Left ventricle myocardium inferior (tissue), 1 donor: Measurements from ENCODE around the gene SAMD10. TPM values are rescaled to one million over a fixed set of nuclear protein-coding genes. Genes with fewer than 3 reads are reported as not detected.

Experiments used
- DNase-seq: peaks from one replicate; pipeline ENCODE4 v3.0.0-alpha.2; 2020
- H3K27ac ChIP-seq: fragments of 200-600 bp; replicated peaks from 2 replicates; pipeline ENCODE4 v1.8.0; 2021
- H3K27me3 ChIP-seq: fragments of 200-600 bp; 2 replicates; pipeline ENCODE4 v1.8.0; 2021; ENCODE audit warnings: low read depth
- H3K36me3 ChIP-seq: fragments of 200-600 bp; 2 replicates; pipeline ENCODE4 v1.8.0; 2021
- H3K4me1 ChIP-seq: fragments of 200-600 bp; 2 replicates; pipeline ENCODE4 v1.8.0; 2021
- H3K4me3 ChIP-seq: fragments of 200-600 bp; 2 replicates; pipeline ENCODE4 v1.8.0; 2021; ENCODE audit warnings: mild to moderate bottlenecking, moderate library complexity
- H3K9me3 ChIP-seq: fragments of 200-600 bp; replicated peaks from 2 replicates; pipeline ENCODE4 v1.8.0; 2021
- CTCF ChIP-seq: fragments of 200-600 bp; IDR thresholded peaks from 2 replicates; pipeline ENCODE4 v1.8.0; 2021; ENCODE audit warnings: antibody characterized with exemption, mild to moderate bottlenecking, borderline replicate concordance
- intact Hi-C: fragments of 100-400 bp; cut with micrococcal nuclease; formaldehyde crosslinking; loops from one replicate; pipeline ENCODE4 v1.11.0; 2022
- total RNA-seq: library from RNA; stranded (reverse); fragmentation: NEBNext Ultra II Directional; extraction: Animal tissue kit (Norgen Biotek cat#: 25700); gene quantifications from one replicate; pipeline ENCODE4 v1.2.1, GENCODE V29; 2021
- donor health status: DM: no; HTN: yes; CAD: no; lungs with severe emphysema.

The SAMD10 gene
- total RNA-seq, 1 donor from 2014 or later: 5.6 TPM

DNA sequence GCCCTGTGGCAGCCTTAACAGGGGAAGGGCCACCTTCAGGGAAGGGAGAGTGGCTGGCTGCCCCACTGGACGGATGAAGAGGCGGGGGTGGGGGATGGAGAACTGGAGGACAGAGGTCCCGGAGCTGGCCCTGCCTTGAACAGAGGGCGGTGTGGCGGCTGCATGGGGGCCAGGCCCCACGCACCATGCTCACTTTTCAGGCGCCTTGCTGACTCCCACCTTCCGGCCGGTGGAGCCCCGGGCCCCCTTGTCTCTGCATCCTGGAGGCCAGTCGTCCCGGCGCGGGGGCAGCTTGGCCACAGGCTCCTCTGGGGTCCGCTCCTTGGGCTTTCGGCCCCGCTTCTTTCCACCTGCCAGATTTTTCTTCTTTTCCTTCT lies 19.8 kb downstream of the SAMD10 start:
- intact Hi-C loops: no loop called here
- Histone ChIP-seq H3K4me1 (peaks cover 30% of the 10 kb centered on the region), H3K27me3 (no peaks in the 10 kb centered on the region), H3K9me3 (no peaks in the 10 kb centered on the region), H3K27ac (no peak overlapping the region), H3K36me3 (peaks cover 47% of the 10 kb centered on the region), H3K4me3 (no peak overlapping the region)
- TF ChIP-seq CTCF: no peak
- no peak for DNase-seq

DNA sequence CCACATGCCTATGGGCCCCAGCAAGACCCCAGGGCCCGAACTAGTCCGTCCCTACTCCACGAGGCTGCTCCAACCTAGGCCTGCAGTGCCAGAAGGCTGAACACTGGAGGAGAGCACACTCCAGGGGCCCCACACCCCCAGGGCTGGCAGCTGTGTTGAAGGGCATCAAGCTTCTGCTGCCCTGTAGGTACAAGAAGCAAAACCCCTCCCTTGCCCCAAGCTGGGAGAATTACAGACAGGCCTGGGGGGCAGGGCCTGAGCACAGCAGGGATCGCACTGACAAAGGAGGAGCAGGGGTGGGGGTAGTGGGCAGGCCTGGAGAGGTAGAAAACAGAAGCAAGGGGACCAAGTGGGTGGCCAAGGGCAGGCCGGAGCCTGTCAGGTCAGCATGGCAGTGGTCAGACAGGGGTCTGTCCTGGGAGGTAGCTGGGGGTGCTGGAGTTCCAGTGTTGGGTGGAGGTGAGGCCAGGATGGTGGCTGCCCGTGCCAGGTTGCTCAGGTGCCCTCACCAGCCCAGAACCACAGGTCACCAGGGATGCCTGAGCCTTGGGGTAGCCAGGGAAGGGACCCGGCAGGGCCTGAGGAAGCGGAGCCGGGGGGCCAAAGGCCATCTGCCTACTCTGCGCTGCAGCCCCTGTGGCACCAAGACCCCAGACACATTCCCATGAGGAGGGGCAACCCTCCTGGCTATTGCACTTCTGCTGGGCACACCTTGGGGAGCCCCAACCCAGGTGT lies 20.3 kb downstream of the SAMD10 start:
- H3K4me1 ChIP-seq: peaks cover 36% of the 10 kb centered on the region
- TF ChIP-seq CTCF: no peak
- no peak overlapping the region for H3K4me3 ChIP-seq
- peaks cover 42% of the 10 kb centered on the region for H3K36me3 ChIP-seq
- H3K27me3 ChIP-seq: no peaks in the 10 kb centered on the region
- no peak for DNase-seq
- intact Hi-C loops: no loop called here
- no peaks in the 10 kb centered on the region for H3K9me3 ChIP-seq
- H3K27ac ChIP-seq: no peak overlapping the region

- Histone ChIP-seq H3K27me3 (no peaks in the 10 kb centered on the region), H3K36me3 (peaks cover 35% of the 10 kb centered on the region), H3K4me1 (peaks cover 43% of the 10 kb centered on the region), H3K9me3 (no peaks in the 10 kb centered on the region), H3K27ac (no peak overlapping the region), H3K4me3 (no peak overlapping the region)
- intact Hi-C loops: no loop called here
- no peak for DNase-seq
- TF ChIP-seq CTCF: no peak
Observed at GRCh38 chr20:63958471-63958870, 21.0 kb downstream of the SAMD10 start.

- no peak for TF ChIP-seq CTCF
- H3K27me3 ChIP-seq: no peaks in the 10 kb centered on the region
- H3K9me3 ChIP-seq: no peaks in the 10 kb centered on the region
- H3K36me3 ChIP-seq: peaks cover 29% of the 10 kb centered on the region
- intact Hi-C loops: no loop called here
- H3K4me3 ChIP-seq: peak overlapping the region; percentile 93
- H3K27ac ChIP-seq: peak overlapping the region; percentile 61
- peaks cover 49% of the 10 kb centered on the region for H3K4me1 ChIP-seq
- no peak for DNase-seq
Observed at GRCh38 chr20:63957690-63958441, 21.6 kb downstream of the SAMD10 start.

DNA sequence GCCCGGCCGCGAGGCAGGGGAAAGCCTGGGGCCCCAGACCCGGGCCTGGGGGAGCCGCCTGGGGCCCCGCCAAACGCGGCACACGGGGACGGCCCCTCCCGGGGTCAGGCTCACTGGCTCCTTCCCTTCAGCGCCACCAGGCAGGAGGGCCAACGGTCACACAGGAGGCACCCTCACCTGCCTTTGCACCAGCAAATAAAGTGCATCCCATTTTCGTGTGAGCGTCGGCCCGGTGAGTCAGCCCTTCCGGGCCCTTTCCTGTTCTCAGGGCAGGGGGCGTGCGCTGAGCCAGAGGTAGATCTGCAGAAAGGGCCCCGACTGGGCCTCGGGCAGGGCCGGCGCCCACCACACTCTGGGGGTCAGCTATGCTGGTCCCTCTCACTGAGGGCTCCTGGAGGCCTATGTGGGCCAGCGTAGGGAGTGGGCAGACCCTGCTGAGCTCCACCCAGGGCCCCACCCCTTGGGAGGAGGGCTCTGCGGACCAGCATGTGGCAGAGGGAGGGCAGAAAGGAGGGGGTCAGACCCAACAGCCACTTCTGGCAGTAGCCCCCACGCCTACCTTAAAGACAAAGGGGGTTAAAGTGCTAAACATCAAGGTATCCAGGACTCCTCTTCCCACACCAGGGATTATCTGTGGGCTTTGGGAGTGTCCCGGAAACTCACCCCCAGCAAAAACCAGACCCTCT lies 22.3 kb downstream of the SAMD10 start:
- H3K4me3 ChIP-seq: peak overlapping the region; percentile 93
- peak overlapping the region; percentile 61 for H3K27ac ChIP-seq
- DNase-seq: peak; percentile 65
- H3K4me1 ChIP-seq: peaks cover 56% of the 10 kb centered on the region
- no peaks in the 10 kb centered on the region for H3K9me3 ChIP-seq
- peaks cover 26% of the 10 kb centered on the region for H3K36me3 ChIP-seq
- H3K27me3 ChIP-seq: no peaks in the 10 kb centered on the region
- no peak for TF ChIP-seq CTCF
- intact Hi-C loops: no loop called here
